ENCODE results near the gene PLP1.
"Not testable (repeated sequence)": the region's sequence is repeated elsewhere in the genome, so short reads cannot be mapped to it uniquely, and the experiment has no call there.

Gene PLP1

DNA sequence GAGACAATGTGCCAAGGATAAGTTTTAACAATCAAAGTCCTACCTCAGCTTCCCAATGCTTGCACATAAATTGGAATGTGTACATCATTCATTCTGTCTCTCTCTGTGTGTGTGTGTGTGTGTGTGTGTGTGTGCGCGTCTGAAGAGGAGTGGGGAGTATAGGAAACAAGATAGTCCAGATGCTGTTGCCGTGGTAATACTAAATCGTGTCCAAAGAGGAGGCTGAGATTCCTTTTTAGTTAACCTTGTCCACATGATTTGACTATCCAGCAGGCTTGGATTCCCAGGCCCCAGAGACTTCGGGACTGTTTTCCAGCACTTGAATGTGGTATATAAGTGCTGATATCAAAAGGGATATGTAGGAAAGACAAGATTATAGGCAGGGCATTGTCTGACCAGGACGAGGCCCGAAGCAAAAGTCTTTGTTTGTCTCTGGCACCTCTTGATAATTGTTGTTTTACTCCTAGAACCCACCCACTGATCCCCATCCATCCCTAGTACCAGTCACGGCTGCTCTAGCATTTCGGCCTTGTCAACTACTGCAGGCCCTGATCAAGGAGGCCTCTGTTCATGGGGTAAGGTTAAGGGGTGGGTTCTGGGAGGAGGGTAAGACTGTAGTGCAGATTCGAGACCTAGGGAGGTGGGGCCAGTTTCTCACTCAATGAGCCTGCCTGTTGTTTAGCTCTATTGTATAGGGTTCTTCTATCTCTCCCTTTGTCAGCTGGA, 3.9 kb downstream of the PLP1 start:
- DNase-seq (ENCODE audit: extremely low read depth in 1 of 2, low read depth in 1 of 2) = no peak

- no peak for DNase-seq (ENCODE audit: extremely low read depth in 1 of 2, low read depth in 1 of 2)
Measured at GRCh38 chrX:103781062-103781402, 4.4 kb downstream of the PLP1 start.

- no peak for DNase-seq (ENCODE audit: extremely low read depth in 1 of 2, low read depth in 1 of 2)
Measured at GRCh38 chrX:103781706-103782105, 5.1 kb downstream of the PLP1 start.

DNA sequence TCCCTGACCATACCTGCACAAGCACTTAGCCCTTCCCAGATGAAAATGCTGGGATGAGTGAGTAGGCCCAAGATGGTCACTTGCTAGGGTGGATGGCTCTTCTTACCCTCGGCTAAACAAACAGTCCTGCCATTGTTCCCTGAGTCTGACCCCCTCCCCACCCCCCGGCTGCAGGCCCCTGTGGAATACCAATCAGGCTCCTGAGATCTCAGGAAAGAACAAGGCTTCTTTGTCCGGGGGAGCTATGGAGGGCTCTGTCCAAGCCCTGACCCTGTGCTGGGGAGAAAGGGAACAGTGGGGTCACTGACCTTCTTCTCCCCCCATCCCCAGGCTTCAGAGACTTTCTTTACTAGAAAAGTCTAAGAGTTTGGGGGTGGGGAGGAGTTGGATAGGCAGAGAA, 6.0 kb downstream of the PLP1 start:
- no peak for DNase-seq (ENCODE audit: extremely low read depth in 1 of 2, low read depth in 1 of 2)

- no peak for DNase-seq (ENCODE audit: extremely low read depth in 1 of 2, low read depth in 1 of 2)
Measured at GRCh38 chrX:103783196-103783595, 6.6 kb downstream of the PLP1 start.

GRCh38 chrX:103783971-103784370, 7.3 kb downstream of the PLP1 start:
- no peak for DNase-seq (ENCODE audit: extremely low read depth in 1 of 2, low read depth in 1 of 2)

GRCh38 chrX:103789004-103789403, 12.4 kb downstream of the PLP1 start:
- DNase-seq (ENCODE audit: extremely low read depth in 1 of 2, low read depth in 1 of 2) = no peak

- DNase-seq (ENCODE audit: extremely low read depth in 1 of 2, low read depth in 1 of 2) = no peak
Measured at GRCh38 chrX:103791228-103791627, 14.6 kb downstream of the PLP1 start.

- no peak for DNase-seq (ENCODE audit: extremely low read depth in 1 of 2, low read depth in 1 of 2)
Measured at GRCh38 chrX:103791826-103792485, 15.3 kb downstream of the PLP1 start.

DNA sequence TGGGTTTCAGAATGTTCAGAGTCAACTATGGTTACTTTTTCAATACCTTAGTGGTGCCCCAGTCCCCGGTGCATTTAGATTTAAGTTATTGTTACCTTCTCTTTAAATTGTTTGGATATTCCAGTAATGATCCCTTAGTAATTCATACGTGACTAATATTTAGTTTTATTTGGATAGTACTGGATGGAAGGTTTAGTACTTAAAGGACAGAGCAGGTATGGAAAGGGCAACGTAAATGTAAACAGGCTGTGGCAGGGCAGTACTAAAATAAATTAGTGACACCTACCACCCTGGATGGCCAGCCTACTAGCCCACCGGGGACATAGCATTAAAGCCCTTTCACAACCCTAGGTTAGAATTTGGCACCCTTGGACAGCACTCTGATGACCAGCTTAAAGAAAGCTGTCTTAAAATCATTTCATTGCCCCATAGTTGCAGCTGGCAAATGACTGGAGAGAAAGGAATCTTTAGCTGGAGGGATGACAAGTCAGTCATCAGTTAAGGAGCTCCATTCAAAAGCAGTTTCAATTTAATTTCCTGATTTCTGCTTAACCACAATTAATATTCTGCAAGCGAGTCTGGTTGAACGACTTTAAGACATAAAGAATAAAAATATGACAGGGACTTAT, 16.4 kb downstream of the PLP1 start:
- DNase-seq (ENCODE audit: extremely low read depth in 1 of 2, low read depth in 1 of 2) = no peak

GRCh38 chrX:103793545-103793940, 16.9 kb downstream of the PLP1 start:
- DNase-seq (ENCODE audit: extremely low read depth in 1 of 2, low read depth in 1 of 2) = no peak

- no peak for DNase-seq (ENCODE audit: extremely low read depth in 1 of 2, low read depth in 1 of 2)
Measured at GRCh38 chrX:103794119-103794518, 17.5 kb downstream of the PLP1 start.

- DNase-seq (ENCODE audit: extremely low read depth in 1 of 2, low read depth in 1 of 2) = no peak
Measured at GRCh38 chrX:103797691-103798090, 21.1 kb downstream of the PLP1 start.

DNA sequence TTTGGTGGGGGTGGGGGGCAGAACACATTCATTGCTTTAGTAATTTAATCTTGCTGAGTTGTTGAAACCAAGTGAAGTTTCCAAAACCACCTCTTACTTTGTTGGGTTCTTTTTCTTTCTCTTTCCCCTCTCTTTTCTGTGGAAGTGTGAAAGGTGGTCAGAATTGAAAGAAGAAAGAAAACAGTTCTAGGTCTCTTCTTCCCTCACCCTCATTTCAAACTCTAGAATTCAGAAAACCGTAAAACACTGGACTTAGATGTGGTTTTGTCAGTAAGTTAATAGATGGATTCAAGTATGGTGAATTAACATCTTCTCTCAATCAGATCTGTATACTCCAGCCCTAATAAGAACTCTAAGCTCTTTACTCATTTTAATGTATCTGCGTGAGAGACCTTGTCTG, 23.7 kb downstream of the PLP1 start:
- no peak for DNase-seq (ENCODE audit: extremely low read depth in 1 of 2, low read depth in 1 of 2)

- no peak for DNase-seq (ENCODE audit: extremely low read depth in 1 of 2, low read depth in 1 of 2)
Measured at GRCh38 chrX:103805860-103806259, 29.2 kb downstream of the PLP1 start.

GRCh38 chrX:103806862-103807474, 30.3 kb downstream of the PLP1 start:
- no peak for DNase-seq (ENCODE audit: extremely low read depth in 1 of 2, low read depth in 1 of 2)

DNA sequence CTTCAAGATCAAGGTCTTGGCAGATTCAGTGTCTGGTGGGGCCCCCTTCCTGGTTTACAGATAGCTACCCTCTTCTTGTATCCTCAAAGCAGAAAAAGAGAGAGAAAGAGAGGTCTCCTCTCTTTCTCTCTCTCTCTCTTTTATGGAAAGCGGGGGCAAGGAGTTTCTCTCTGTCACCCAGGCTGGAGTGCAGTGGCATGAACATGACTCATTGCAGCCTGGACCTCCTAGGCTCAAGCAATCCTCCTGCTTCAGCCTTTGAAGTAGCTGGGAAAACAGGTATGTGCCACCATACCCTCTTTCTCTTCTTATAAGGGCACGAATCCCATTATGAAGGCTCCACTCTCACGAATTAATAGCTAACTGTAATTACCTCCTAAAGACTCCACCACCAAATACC, 35.2 kb downstream of the PLP1 start:
- DNase-seq (ENCODE audit: extremely low read depth in 1 of 2, low read depth in 1 of 2) = no peak

DNA sequence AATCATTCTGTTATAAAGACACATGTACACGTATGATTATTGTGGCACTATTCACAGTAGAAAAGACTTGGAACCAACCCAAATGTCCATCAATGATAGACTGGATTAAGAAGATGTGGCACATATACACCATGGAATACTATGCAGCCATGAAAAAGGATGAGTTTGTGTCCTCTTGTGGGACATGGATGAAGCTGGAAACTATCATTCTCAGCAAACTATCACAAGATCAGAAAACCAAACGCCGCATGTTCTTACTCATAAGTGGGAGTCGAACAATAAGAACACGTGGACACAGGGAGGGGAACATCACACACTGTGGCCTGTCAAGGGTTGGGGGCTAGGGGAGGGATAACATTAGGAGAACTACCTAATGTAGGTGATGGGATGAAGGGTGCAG, 40.5 kb downstream of the PLP1 start:
- not testable (repeated sequence) for DNase-seq (ENCODE audit: extremely low read depth in 1 of 2, low read depth in 1 of 2)

DNA sequence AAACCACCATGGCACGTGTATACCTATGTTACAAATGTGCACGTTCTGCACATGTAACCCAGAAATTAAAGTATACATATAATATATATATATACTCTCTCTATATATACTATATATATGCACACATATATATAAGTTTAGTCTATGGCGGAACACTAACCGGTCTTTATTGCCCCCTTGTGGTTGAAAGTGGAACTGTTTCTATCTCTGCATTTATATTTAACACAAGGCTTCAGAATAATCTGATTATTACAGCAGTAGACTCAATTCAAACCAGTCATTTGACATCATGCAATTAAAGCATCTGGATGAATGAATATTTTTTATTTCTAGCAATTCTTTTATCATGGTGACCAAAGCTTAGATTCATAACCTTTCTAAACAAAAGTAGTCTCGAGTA, 40.9 kb downstream of the PLP1 start:
- no peak for DNase-seq (ENCODE audit: extremely low read depth in 1 of 2, low read depth in 1 of 2)

DNA sequence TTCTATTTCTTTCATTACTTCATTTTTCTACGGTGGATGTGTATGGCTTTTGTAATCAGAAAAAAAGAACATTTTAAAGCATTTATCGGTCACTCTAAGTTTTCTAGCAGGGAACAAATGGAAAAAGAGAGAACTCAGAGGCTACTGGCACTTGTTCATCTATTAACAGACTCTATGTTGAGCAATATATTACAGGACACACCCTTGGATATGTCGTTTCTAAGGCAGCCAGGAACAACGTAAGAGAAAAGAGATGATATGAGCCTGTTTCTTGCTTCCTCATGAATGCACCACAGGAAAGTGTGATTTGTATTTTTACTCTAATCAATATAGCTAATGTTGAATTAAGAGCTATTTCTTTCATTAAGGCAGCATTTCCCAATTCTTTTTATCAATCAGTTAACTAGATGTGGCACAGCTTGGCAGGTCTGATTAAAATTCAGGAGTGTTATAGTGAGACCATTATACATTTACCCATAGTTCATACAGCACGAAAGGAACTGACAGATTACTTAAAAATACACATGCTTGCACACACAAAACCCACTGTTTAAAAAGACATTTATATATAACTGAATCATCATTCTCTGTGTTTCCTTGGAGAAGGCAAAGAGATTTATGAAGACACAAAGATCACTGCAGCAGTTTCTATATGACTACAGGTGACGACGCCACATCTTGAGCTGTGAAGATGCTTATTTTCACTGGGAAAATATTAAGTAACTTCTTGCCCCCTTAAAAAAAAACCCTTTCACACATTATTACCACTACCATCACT, 42.4 kb downstream of the PLP1 start:
- no peak for DNase-seq (ENCODE audit: extremely low read depth in 1 of 2, low read depth in 1 of 2)

- DNase-seq (ENCODE audit: extremely low read depth in 1 of 2, low read depth in 1 of 2) = not testable (repeated sequence)
Measured at GRCh38 chrX:103820802-103821201, 44.2 kb downstream of the PLP1 start.
